ENCODE measurements around the gene WHRN. TPM values are rescaled to one million over a fixed set of nuclear protein-coding genes. Genes with fewer than 3 reads are reported as not detected.

Gene WHRN
- total and polyA plus RNA-seq, 4 donors: 4.4 to 26.8 (median 16.8) TPM

GRCh38 chr9:114423181-114423580, 82.1 kb downstream of the WHRN start:
- Histone ChIP-seq H3K4me3 (ENCODE audit: low read depth, low read length) (no peak overlapping the region), H3K9me3 (ENCODE audit: control insufficient read depth, insufficient read depth, low read length) (no peaks in the 10 kb centered on the region), H3K27me3 (ENCODE audit: control insufficient read depth, insufficient read depth, low read length) (no peaks in the 10 kb centered on the region), H3K4me1 (ENCODE audit: control insufficient read depth, insufficient read depth, low read length) (peaks cover 11% of the 10 kb centered on the region), H3K36me3 (ENCODE audit: control insufficient read depth, insufficient read depth, low read length) (peaks cover 27% of the 10 kb centered on the region), H3K27ac (ENCODE audit: low read depth, low read length) (no peak overlapping the region)
- 87% methylated on average over 14 of the region's 14 CpGs for WGBS (ENCODE audit: insufficient coverage)
- DNase-seq (ENCODE audit: low read depth in 4 of 6, low spot score in 6 of 6): no peak

GRCh38 chr9:114421147-114421546, 84.1 kb downstream of the WHRN start:
- H3K4me1 ChIP-seq (ENCODE audit: control insufficient read depth, insufficient read depth, low read length): peaks cover 11% of the 10 kb centered on the region
- peaks cover 32% of the 10 kb centered on the region for H3K36me3 ChIP-seq (ENCODE audit: control insufficient read depth, insufficient read depth, low read length)
- no peaks in the 10 kb centered on the region for H3K27me3 ChIP-seq (ENCODE audit: control insufficient read depth, insufficient read depth, low read length)
- no peak overlapping the region for H3K4me3 ChIP-seq (ENCODE audit: low read depth, low read length)
- no peak for DNase-seq (ENCODE audit: low read depth in 4 of 6, low spot score in 6 of 6)
- H3K9me3 ChIP-seq (ENCODE audit: control insufficient read depth, insufficient read depth, low read length): no peaks in the 10 kb centered on the region
- WGBS (ENCODE audit: insufficient coverage): 79% methylated on average over 2 of the region's 2 CpGs
- H3K27ac ChIP-seq (ENCODE audit: low read depth, low read length): no peak overlapping the region

GRCh38 chr9:114419796-114420195, 85.5 kb downstream of the WHRN start:
- H3K27ac ChIP-seq (ENCODE audit: low read depth, low read length): no peak overlapping the region
- H3K27me3 ChIP-seq (ENCODE audit: control insufficient read depth, insufficient read depth, low read length): no peaks in the 10 kb centered on the region
- peaks cover 32% of the 10 kb centered on the region for H3K36me3 ChIP-seq (ENCODE audit: control insufficient read depth, insufficient read depth, low read length)
- DNase-seq (ENCODE audit: low read depth in 4 of 6, low spot score in 6 of 6): no peak
- no peaks in the 10 kb centered on the region for H3K9me3 ChIP-seq (ENCODE audit: control insufficient read depth, insufficient read depth, low read length)
- peaks cover 11% of the 10 kb centered on the region for H3K4me1 ChIP-seq (ENCODE audit: control insufficient read depth, insufficient read depth, low read length)
- no peak overlapping the region for H3K4me3 ChIP-seq (ENCODE audit: low read depth, low read length)
- WGBS (ENCODE audit: insufficient coverage): no CpG with 5 or more reads among the region's 8 CpGs

DNA sequence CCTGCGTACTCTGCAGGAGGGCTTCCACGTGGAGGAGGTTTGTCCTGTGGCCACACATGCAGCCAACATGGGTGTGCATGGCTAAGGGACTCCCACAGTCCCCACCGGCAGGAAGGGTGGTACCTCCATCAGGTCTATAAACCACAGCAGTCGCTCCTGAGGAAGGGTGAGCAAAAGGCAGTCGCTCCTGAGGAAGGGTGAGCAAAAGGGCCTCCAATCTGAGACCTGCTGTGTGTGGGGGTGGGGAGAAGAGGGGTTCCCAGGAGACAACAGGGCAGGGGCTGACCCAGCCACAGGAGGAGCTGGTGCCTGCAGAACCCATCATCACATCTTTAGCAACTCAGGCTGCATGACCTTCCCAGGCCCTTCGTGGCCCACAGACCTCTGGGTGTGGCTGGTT, 87.2 kb downstream of the WHRN start:
- no peak for DNase-seq (ENCODE audit: low read depth in 4 of 6, low spot score in 6 of 6)
- Histone ChIP-seq H3K4me1 (ENCODE audit: control insufficient read depth, insufficient read depth, low read length) (peaks cover 23% of the 10 kb centered on the region), H3K9me3 (ENCODE audit: control insufficient read depth, insufficient read depth, low read length) (no peaks in the 10 kb centered on the region), H3K4me3 (ENCODE audit: low read depth, low read length) (no peak overlapping the region), H3K36me3 (ENCODE audit: control insufficient read depth, insufficient read depth, low read length) (peaks cover 22% of the 10 kb centered on the region), H3K27me3 (ENCODE audit: control insufficient read depth, insufficient read depth, low read length) (no peaks in the 10 kb centered on the region), H3K27ac (ENCODE audit: low read depth, low read length) (no peak overlapping the region)
- 91% methylated on average over 6 of the region's 6 CpGs for WGBS (ENCODE audit: insufficient coverage)

GRCh38 chr9:114417511-114417910, 87.8 kb downstream of the WHRN start:
- H3K4me3 ChIP-seq (ENCODE audit: low read depth, low read length): no peak overlapping the region
- 60% methylated on average over 1 of the region's 3 CpGs for WGBS (ENCODE audit: insufficient coverage)
- no peak for DNase-seq (ENCODE audit: low read depth in 4 of 6, low spot score in 6 of 6)
- no peak overlapping the region for H3K27ac ChIP-seq (ENCODE audit: low read depth, low read length)
- peaks cover 19% of the 10 kb centered on the region for H3K36me3 ChIP-seq (ENCODE audit: control insufficient read depth, insufficient read depth, low read length)
- no peaks in the 10 kb centered on the region for H3K9me3 ChIP-seq (ENCODE audit: control insufficient read depth, insufficient read depth, low read length)
- no peaks in the 10 kb centered on the region for H3K27me3 ChIP-seq (ENCODE audit: control insufficient read depth, insufficient read depth, low read length)
- peaks cover 18% of the 10 kb centered on the region for H3K4me1 ChIP-seq (ENCODE audit: control insufficient read depth, insufficient read depth, low read length)

GRCh38 chr9:114416906-114417305, 88.4 kb downstream of the WHRN start:
- H3K4me3 ChIP-seq (ENCODE audit: low read depth, low read length): no peak overlapping the region
- DNase-seq (ENCODE audit: low read depth in 4 of 6, low spot score in 6 of 6): peak in 2 of 6 donors; percentile 32 to 50
- peaks cover 18% of the 10 kb centered on the region for H3K4me1 ChIP-seq (ENCODE audit: control insufficient read depth, insufficient read depth, low read length)
- peaks cover 19% of the 10 kb centered on the region for H3K36me3 ChIP-seq (ENCODE audit: control insufficient read depth, insufficient read depth, low read length)
- no peaks in the 10 kb centered on the region for H3K27me3 ChIP-seq (ENCODE audit: control insufficient read depth, insufficient read depth, low read length)
- H3K9me3 ChIP-seq (ENCODE audit: control insufficient read depth, insufficient read depth, low read length): no peaks in the 10 kb centered on the region
- no peak overlapping the region for H3K27ac ChIP-seq (ENCODE audit: low read depth, low read length)
- WGBS (ENCODE audit: insufficient coverage): 17% methylated on average over 1 of the region's 2 CpGs

GRCh38 chr9:114416290-114416689, 89.0 kb downstream of the WHRN start:
- no peak overlapping the region for H3K4me3 ChIP-seq (ENCODE audit: low read depth, low read length)
- H3K9me3 ChIP-seq (ENCODE audit: control insufficient read depth, insufficient read depth, low read length): no peaks in the 10 kb centered on the region
- no peak overlapping the region for H3K27ac ChIP-seq (ENCODE audit: low read depth, low read length)
- H3K36me3 ChIP-seq (ENCODE audit: control insufficient read depth, insufficient read depth, low read length): peaks cover 19% of the 10 kb centered on the region
- H3K27me3 ChIP-seq (ENCODE audit: control insufficient read depth, insufficient read depth, low read length): no peaks in the 10 kb centered on the region
- no peak for DNase-seq (ENCODE audit: low read depth in 4 of 6, low spot score in 6 of 6)
- WGBS (ENCODE audit: insufficient coverage): 76% methylated on average over 2 of the region's 5 CpGs
- H3K4me1 ChIP-seq (ENCODE audit: control insufficient read depth, insufficient read depth, low read length): peaks cover 19% of the 10 kb centered on the region

GRCh38 chr9:114414346-114414745, 90.9 kb downstream of the WHRN start:
- Histone ChIP-seq H3K4me1 (ENCODE audit: control insufficient read depth, insufficient read depth, low read length) (peaks cover 19% of the 10 kb centered on the region), H3K27me3 (ENCODE audit: control insufficient read depth, insufficient read depth, low read length) (no peaks in the 10 kb centered on the region), H3K27ac (ENCODE audit: low read depth, low read length) (peak overlapping the region; percentile 22), H3K9me3 (ENCODE audit: control insufficient read depth, insufficient read depth, low read length) (no peaks in the 10 kb centered on the region), H3K4me3 (ENCODE audit: low read depth, low read length) (no peak overlapping the region), H3K36me3 (ENCODE audit: control insufficient read depth, insufficient read depth, low read length) (peaks cover 12% of the 10 kb centered on the region)
- 60% methylated on average over 1 of the region's 2 CpGs for WGBS (ENCODE audit: insufficient coverage)
- no peak for DNase-seq (ENCODE audit: low read depth in 4 of 6, low spot score in 6 of 6)

DNA sequence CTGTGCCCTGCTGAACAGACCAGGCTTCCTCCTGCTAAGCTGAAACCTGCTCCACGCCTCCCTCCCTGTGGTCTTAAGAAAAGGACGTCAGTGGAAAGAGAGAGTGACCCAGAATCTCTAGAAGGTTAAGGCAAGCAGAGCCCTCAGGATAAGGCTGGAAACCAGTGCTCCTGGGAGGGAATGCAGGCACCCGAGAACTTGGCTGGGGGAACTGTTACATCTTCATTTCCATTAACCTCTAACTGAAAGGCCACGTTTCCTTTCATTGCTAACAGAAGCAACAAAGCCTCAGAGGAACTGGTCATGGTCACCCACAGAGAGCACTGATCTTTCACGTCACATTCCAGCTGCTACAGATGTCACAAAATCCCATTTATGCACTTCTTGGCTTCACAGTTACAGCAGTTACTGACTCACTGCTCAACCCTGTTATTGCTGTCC, 91.4 kb downstream of the WHRN start:
- Histone ChIP-seq H3K36me3 (ENCODE audit: control insufficient read depth, insufficient read depth, low read length) (peaks cover 12% of the 10 kb centered on the region), H3K4me3 (ENCODE audit: low read depth, low read length) (no peak overlapping the region), H3K27ac (ENCODE audit: low read depth, low read length) (peak overlapping the region; percentile 53), H3K4me1 (ENCODE audit: control insufficient read depth, insufficient read depth, low read length) (peaks cover 19% of the 10 kb centered on the region), H3K9me3 (ENCODE audit: control insufficient read depth, insufficient read depth, low read length) (no peaks in the 10 kb centered on the region), H3K27me3 (ENCODE audit: control insufficient read depth, insufficient read depth, low read length) (no peaks in the 10 kb centered on the region)
- DNase-seq (ENCODE audit: low read depth in 4 of 6, low spot score in 6 of 6): peak in 2 of 6 donors; percentile 33 to 45
- WGBS (ENCODE audit: insufficient coverage): 41% methylated on average over 4 of the region's 5 CpGs

GRCh38 chr9:114412048-114412683, 93.1 kb downstream of the WHRN start:
- H3K36me3 ChIP-seq (ENCODE audit: control insufficient read depth, insufficient read depth, low read length): peaks cover 5% of the 10 kb centered on the region
- WGBS (ENCODE audit: insufficient coverage): 78% methylated on average over 12 of the region's 12 CpGs
- H3K27ac ChIP-seq (ENCODE audit: low read depth, low read length): no peak overlapping the region
- no peaks in the 10 kb centered on the region for H3K27me3 ChIP-seq (ENCODE audit: control insufficient read depth, insufficient read depth, low read length)
- peaks cover 19% of the 10 kb centered on the region for H3K4me1 ChIP-seq (ENCODE audit: control insufficient read depth, insufficient read depth, low read length)
- DNase-seq (ENCODE audit: low read depth in 4 of 6, low spot score in 6 of 6): peak in 2 of 6 donors; percentile 41 to 63
- no peak overlapping the region for H3K4me3 ChIP-seq (ENCODE audit: low read depth, low read length)
- H3K9me3 ChIP-seq (ENCODE audit: control insufficient read depth, insufficient read depth, low read length): no peaks in the 10 kb centered on the region

Data from spinal cord (tissue), 10 donors.